Measurements from ENCODE around the gene DCAF17.
"Not testable (repeated sequence)": the region's sequence is repeated elsewhere in the genome, so short reads cannot be mapped to it uniquely, and the experiment has no call there.

DCAF17 gene

GRCh38 chr2:171515672-171516298, 81.8 kb downstream of the DCAF17 start:
- no peak for DNase-seq

DNA sequence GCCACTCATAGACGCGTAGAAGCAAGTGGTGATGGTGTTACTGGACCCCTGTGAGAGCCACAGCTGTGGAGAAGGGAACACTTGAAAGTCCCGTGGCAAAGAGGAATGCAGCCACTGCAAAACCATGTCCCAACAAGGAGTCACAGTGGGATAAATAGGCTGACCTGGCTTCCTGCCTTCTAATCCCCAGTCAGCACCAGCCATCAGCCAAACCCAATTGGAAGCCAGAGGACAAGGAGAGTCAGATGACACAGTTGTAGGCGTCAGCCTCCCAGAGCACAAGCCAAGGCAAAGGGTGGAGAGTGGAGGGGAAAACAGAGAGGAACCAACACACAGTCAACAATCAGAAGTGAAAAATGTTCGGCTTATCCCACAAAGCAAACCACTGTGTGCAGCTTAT, 82.8 kb downstream of the DCAF17 start:
- no peak for DNase-seq

DNA sequence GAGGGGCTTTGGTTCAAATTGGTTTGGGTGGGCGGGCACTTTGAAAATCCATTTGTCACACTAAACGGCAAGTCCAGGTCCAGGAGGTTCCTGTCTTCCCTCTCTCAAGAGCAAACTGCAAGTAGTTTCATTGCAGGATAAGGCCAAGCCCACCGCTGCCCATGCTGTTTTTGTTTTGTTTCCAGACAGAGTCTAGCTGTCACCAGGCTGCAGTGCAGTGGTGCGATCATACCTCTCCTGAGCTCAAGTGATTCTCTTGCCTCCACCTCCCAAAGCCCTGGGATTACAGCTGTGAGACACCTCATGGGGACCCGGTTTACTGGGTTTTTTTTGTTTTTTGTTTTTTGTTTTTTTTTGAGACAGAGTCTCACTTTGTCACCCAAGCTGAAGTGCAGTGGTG, 86.4 kb downstream of the DCAF17 start:
- DNase-seq = no peak

DNA sequence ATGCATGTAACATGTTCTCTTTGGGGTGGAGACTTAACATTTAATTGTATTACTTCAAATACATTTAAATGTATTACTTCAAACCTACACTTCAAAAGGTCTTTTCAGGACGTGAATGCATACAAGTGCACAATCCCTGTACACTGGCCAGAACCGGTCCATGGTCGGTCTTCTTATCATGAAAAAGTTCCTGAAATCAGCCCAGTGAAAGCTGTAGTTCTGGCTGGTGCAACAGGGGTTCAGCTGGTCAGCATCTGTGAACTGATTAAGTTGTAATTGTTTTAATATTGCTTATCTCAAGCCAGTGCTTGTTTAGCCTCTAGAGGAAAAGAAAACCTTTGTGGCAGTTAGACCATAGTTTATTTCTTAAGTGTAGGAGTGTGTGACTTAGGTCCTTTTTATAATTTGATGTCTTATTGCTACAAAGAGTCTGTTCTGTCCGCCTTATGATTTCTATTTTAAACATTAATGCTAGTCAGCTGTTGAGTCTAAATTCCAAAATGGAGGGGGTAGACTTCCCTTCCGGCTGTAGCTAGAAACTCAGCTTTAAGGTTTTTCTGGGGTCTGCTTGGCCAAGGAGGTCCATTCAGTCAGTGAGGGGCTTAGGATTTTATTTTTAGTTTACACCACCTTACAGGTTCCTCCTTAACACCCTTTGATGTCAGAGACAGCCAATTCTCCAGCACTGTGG, 87.5 kb downstream of the DCAF17 start:
- no peak for DNase-seq

- DNase-seq = peak; percentile 46
Observed at GRCh38 chr2:171522052-171522787, 88.2 kb downstream of the DCAF17 start, which contains the start of gene CYBRD1. CYBRD1 (plus strand) TSS chr2:171522474; CDS start chr2:171522546, 72 bp downstream.

- no peak for DNase-seq
Observed at GRCh38 chr2:171522788-171523087, 88.7 kb downstream of the DCAF17 start.

GRCh38 chr2:171523088-171524017, 89.3 kb downstream of the DCAF17 start:
- DNase-seq = peak; percentile 35

DNA sequence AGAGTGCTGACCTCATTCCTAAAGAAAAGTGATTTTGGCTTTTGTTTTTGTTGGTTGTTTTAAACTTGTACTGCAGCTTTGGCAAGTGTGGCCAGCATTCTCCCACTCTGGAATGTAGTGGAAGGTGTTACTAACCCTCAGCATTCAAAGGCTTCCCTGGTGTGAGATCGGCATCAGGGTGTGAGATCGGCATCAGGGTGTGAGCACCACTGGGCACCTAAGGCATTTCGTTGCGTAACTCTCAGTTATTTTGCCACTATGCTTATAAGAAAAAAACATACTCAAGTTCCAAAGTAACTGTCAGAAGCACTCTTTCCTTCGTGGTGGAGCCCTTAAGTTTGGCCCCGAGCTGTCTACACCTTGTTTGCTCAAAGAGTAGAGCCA, 90.0 kb downstream of the DCAF17 start:
- no peak for DNase-seq

GRCh38 chr2:171529914-171530313, 95.9 kb downstream of the DCAF17 start:
- DNase-seq = no peak

- DNase-seq = no peak
Observed at GRCh38 chr2:171530378-171530777, 96.4 kb downstream of the DCAF17 start.

DNA sequence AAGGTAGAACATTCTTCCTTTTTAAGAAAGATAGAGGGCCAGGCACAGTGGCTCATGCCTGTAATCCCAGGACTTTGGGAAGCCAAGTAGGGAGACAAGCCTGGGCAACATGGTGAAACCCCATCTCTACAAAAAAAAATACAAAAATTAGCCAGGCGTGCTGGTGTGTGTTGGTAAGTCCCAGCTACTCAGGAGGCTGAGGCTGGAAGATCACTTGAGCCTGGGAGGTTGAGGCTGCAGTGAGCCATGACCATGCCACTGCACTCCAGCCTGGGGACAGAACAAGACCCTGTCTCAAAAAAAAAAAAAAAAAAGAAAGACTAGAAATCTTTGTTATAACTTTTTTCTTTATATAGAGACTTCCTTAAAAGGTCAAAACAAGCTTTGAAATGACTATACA, 96.8 kb downstream of the DCAF17 start:
- not testable (repeated sequence) for DNase-seq

GRCh38 chr2:171531291-171531690, 97.3 kb downstream of the DCAF17 start:
- no peak for DNase-seq

GRCh38 chr2:171531836-171532450, 97.9 kb downstream of the DCAF17 start:
- no peak for DNase-seq

DNA sequence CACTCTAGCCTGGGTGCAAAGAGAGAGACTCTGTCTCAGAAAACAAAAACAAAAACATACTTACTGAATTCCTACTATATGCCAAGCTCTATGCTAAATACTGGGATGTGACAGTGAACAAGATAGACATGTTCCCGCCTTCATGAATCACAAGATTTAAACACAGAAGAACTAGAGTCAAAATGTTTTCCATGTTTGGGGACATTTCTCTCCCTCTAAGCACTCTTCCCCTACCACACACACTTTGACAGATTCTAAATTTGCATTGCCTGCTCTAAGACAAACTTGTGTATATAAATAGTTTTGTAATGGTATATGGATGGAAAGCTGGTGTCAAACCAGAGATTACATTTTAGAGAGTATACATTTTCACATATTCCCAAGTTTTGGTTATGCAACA, 99.3 kb downstream of the DCAF17 start:
- DNase-seq = no peak

Data from 8988T (cell line).